Keratinocyte (primary cell): ENCODE measurements around the gene IL17REL. TPM values are rescaled to one million over a fixed set of nuclear protein-coding genes. Genes with fewer than 3 reads are reported as not detected.

Source experiments
- DNase-seq: peaks from one replicate; pipeline ENCODE4 v3.0.0-alpha.2; 2011; ENCODE audit warnings: low read depth, missing footprints, low spot score
- FAIRE-seq: peaks from 2 replicates; lab custom pipeline; 2011; peaks lifted over from hg19 to GRCh38; lab: Jason Lieb, UNC
- H2AFZ ChIP-seq: 2 replicates; pipeline ENCODE4 v1.6.0; 2012; ENCODE audit warnings: low read length, control low read depth, inconsistent platforms; ENCODE audit not compliant: control insufficient read depth
- H3K27ac ChIP-seq: 2 replicates; pipeline ENCODE4 v1.5.1; 2011; ENCODE audit warnings: low read length; ENCODE audit not compliant: control insufficient read depth, insufficient read depth
- H3K27me3 ChIP-seq: 3 replicates; pipeline ENCODE4 v1.6.0; 2011; ENCODE audit warnings: low read length; ENCODE audit not compliant: control insufficient read depth, insufficient read depth; ENCODE audit errors: extremely low read depth
- H3K36me3 ChIP-seq, 2 experiments: 2 replicates in 1 of 2; 3 replicates in 1 of 2; pipeline ENCODE4 v1.5.1; 2011; ENCODE audit warnings: low read length in 2 of 2, mild to moderate bottlenecking in 1 of 2; ENCODE audit not compliant: control insufficient read depth in 2 of 2, insufficient read depth in 2 of 2; ENCODE audit errors: extremely low read depth in 1 of 2
- H3K4me1 ChIP-seq: 3 replicates; pipeline ENCODE4 v1.5.1; 2011; ENCODE audit warnings: low read length; ENCODE audit not compliant: control insufficient read depth, insufficient read depth; ENCODE audit errors: extremely low read depth
- H3K4me2 ChIP-seq: 3 replicates; pipeline ENCODE4 v1.6.0; 2011; ENCODE audit warnings: low read depth, low read length; ENCODE audit not compliant: control insufficient read depth, insufficient read depth; ENCODE audit errors: extremely low read depth
- H3K4me3 ChIP-seq, 3 experiments: fragments of 200-600 bp in 1 of 3; sonication (generic) in 1 of 3; 2 replicates in 2 of 3; 3 replicates in 1 of 3; pipeline ENCODE4 v1.5.1; 2011 to 2016; ENCODE audit warnings: low read length in 3 of 3, mild to moderate bottlenecking in 3 of 3, control low read depth in 2 of 3, inconsistent platforms in 1 of 3, low read depth in 1 of 3, mixed read lengths in 1 of 3, mixed run types in 1 of 3, moderate library complexity in 1 of 3; ENCODE audit not compliant: control insufficient read depth in 2 of 3, insufficient read depth in 2 of 3; ENCODE audit errors: extremely low read depth in 1 of 3
- H3K79me2 ChIP-seq: 2 replicates; pipeline ENCODE4 v1.6.0; 2012; ENCODE audit warnings: low read length; ENCODE audit not compliant: control insufficient read depth, insufficient read depth
- H3K9ac ChIP-seq: 3 replicates; pipeline ENCODE4 v1.6.0; 2011; ENCODE audit warnings: low read length; ENCODE audit not compliant: control insufficient read depth, insufficient read depth; ENCODE audit errors: extremely low read depth
- H3K9me1 ChIP-seq: 3 replicates; pipeline ENCODE4 v1.6.0; 2011; ENCODE audit warnings: low read length; ENCODE audit not compliant: control insufficient read depth, insufficient read depth; ENCODE audit errors: extremely low read depth
- H3K9me3 ChIP-seq: 2 replicates; pipeline ENCODE4 v1.5.1; 2012; ENCODE audit warnings: low read depth, low read length; ENCODE audit not compliant: control insufficient read depth
- H4K20me1 ChIP-seq: 3 replicates; pipeline ENCODE4 v1.6.0; 2011; ENCODE audit warnings: low read length; ENCODE audit not compliant: control insufficient read depth, insufficient read depth; ENCODE audit errors: extremely low read depth
- CTCF ChIP-seq, 3 experiments: IDR thresholded peaks in 1 of 3; conservative IDR thresholded peaks in 1 of 3; optimal IDR thresholded peaks in 1 of 3; 2 replicates in 2 of 3; 3 replicates in 1 of 3; pipeline versions ENCODE3 to v1.5.1; 2011; ENCODE audit warnings: low read length in 3 of 3, mild to moderate bottlenecking in 3 of 3, moderate library complexity in 2 of 3, control low read depth in 1 of 3, inconsistent platforms in 1 of 3; ENCODE audit not compliant: insufficient read depth in 2 of 3; ENCODE audit errors: extremely low read depth in 1 of 3
- EZH2 ChIP-seq: IDR thresholded peaks from one replicate; pipeline ENCODE4 v1.6.1; 2012; ENCODE audit warnings: inconsistent platforms, mild to moderate bottlenecking, low read length, moderate library complexity
- dilution Hi-C: fragments of 300-500 bp; cut with MboI; formaldehyde crosslinking; loops from one replicate; pipeline ENCODE4 v1.7.0; 2020; ENCODE audit warnings: low sequenced_read_pairs; ENCODE audit not compliant: extremely low pct_ligation_motif_present
- polyA plus RNA-seq, 5 experiments: library from polyadenylated mRNA; depleted of rRNA in 3 of 5; stranded (reverse) in 3 of 5; stranded (forward) in 1 of 5; unstranded in 1 of 5; fragments of >200 nt; gene quantifications; 1 replicate in 1 of 5; 2 replicates in 3 of 5; 3 replicates in 1 of 5; pipeline versions ENCODE4 v1.2.1 to v1.2.3, GENCODE V29; 2011 to 2012; ENCODE audit warnings: missing spikeins in 2 of 5, low read depth in 1 of 5, low replicate concordance in 1 of 5

IL17REL gene
- polyA plus RNA-seq, 1 donor (not counting 4 experiments of a cell fraction or from before 2014, with no cell fraction given) = not detected

- no peak overlapping the region for H2AFZ ChIP-seq
- H3K9me3 ChIP-seq = no peaks in the 10 kb centered on the region
- no peaks in the 10 kb centered on the region for H3K9me1 ChIP-seq
- H3K27me3 ChIP-seq = no peaks in the 10 kb centered on the region
- dilution Hi-C loops = no loop called here
- TF ChIP-seq EZH2 = no peak
- TF ChIP-seq CTCF (optimal IDR thresholded peaks at IDR 0.05 in 1 of 3, IDR thresholded peaks at IDR 0.05 in 1 of 3, conservative IDR thresholded peaks at IDR 0.05 in 1 of 3; ENCODE audit: extremely low read depth in 1 of 3, insufficient read depth in 2 of 3, low read length in 3 of 3) = no peak
- no peaks in the 10 kb centered on the region for H3K79me2 ChIP-seq
- FAIRE-seq = no peak
- H3K36me3 ChIP-seq = no peaks in the 10 kb centered on the region
- H3K4me2 ChIP-seq = no peak overlapping the region
- DNase-seq = no peak
- H3K4me3 ChIP-seq = no peak overlapping the region
- no peak overlapping the region for H3K27ac ChIP-seq
- H4K20me1 ChIP-seq = no peaks in the 10 kb centered on the region
- peaks cover 27% of the 10 kb centered on the region for H3K4me1 ChIP-seq
- H3K9ac ChIP-seq = no peak overlapping the region
Observed at GRCh38 chr22:49954354-49954753, 58.2 kb downstream of the IL17REL start.

- Histone ChIP-seq H3K9me3 (no peaks in the 10 kb centered on the region), H3K36me3 (no peaks in the 10 kb centered on the region), H3K79me2 (no peaks in the 10 kb centered on the region), H3K9me1 (no peaks in the 10 kb centered on the region), H3K4me1 (peaks cover 27% of the 10 kb centered on the region), H4K20me1 (no peaks in the 10 kb centered on the region), H3K9ac (no peak overlapping the region), H3K4me2 (no peak overlapping the region), H2AFZ (no peak overlapping the region), H3K27ac (no peak overlapping the region), H3K27me3 (no peaks in the 10 kb centered on the region), H3K4me3 (no peak overlapping the region)
- DNase-seq (no peak), FAIRE-seq (no peak)
- dilution Hi-C loops = no loop called here
- TF ChIP-seq CTCF (optimal IDR thresholded peaks at IDR 0.05 in 1 of 3, IDR thresholded peaks at IDR 0.05 in 1 of 3, conservative IDR thresholded peaks at IDR 0.05 in 1 of 3; ENCODE audit: extremely low read depth in 1 of 3, insufficient read depth in 2 of 3, low read length in 3 of 3) (no peak), EZH2 (no peak)
Observed at GRCh38 chr22:49953680-49954344, 58.8 kb downstream of the IL17REL start.
